ENCODE data around the gene TMEM108. TPM values are rescaled to one million over a fixed set of nuclear protein-coding genes. Genes with fewer than 3 reads are reported as not detected.

TMEM108 gene
- total RNA-seq, 4 donors from 2014 or later: 2.6 to 9.2 (median 4.6) TPM

GRCh38 chr3:133388696-133389395, 350.7 kb downstream of the TMEM108 start:
- intact Hi-C loops (cut with DNase I): no loop called here
- Histone ChIP-seq H3K36me3 (no peaks in the 10 kb centered on the region), H3K27ac (no peak overlapping the region), H3K9me3 (no peaks in the 10 kb centered on the region), H3K4me3 (replicated peaks in 1 of 3) (no peak overlapping the region), H3K4me1 (peaks cover 6 to 13% of the 10 kb centered on the region in 2 donors), H3K27me3 (no peaks in the 10 kb centered on the region)
- no peak for DNase-seq
- no peak for TF ChIP-seq POLR2A (IDR thresholded peaks at IDR 0.05)
- no peak for TF ChIP-seq CTCF (IDR thresholded peaks at IDR 0.05)
- WGBS, 2 donors: 29 to 38% methylated on average over 2 to 4 of the region's 4 CpGs

- Histone ChIP-seq H3K4me1 (peaks cover 0 to 5% of the 10 kb centered on the region in 2 donors), H3K36me3 (no peaks in the 10 kb centered on the region), H3K4me3 (replicated peaks in 1 of 3) (no peak overlapping the region), H3K27me3 (no peaks in the 10 kb centered on the region), H3K27ac (no peak overlapping the region), H3K9me3 (no peaks in the 10 kb centered on the region)
- no peak for TF ChIP-seq CTCF (IDR thresholded peaks at IDR 0.05)
- no peak for TF ChIP-seq POLR2A (IDR thresholded peaks at IDR 0.05)
- intact Hi-C loops (cut with DNase I): no loop called here
- WGBS, 2 donors: 92 to 97% methylated on average over 4 of the region's 4 CpGs
- DNase-seq: no peak
These were observed 352.5 kb downstream of the TMEM108 start for GRCh38 chr3:133390715-133391114.

GRCh38 chr3:133393204-133393603, 355.0 kb downstream of the TMEM108 start:
- 92 to 96% methylated on average over 1 of the region's 1 CpG for WGBS, 2 donors
- no peak for TF ChIP-seq CTCF (IDR thresholded peaks at IDR 0.05)
- TF ChIP-seq POLR2A (IDR thresholded peaks at IDR 0.05): no peak
- H3K4me1 ChIP-seq: peaks cover 0 to 5% of the 10 kb centered on the region in 2 donors
- H3K36me3 ChIP-seq: no peaks in the 10 kb centered on the region
- DNase-seq: no peak
- intact Hi-C loops (cut with DNase I): no loop called here
- no peak overlapping the region for H3K27ac ChIP-seq
- H3K4me3 ChIP-seq (replicated peaks in 1 of 3): no peak overlapping the region
- no peaks in the 10 kb centered on the region for H3K27me3 ChIP-seq
- no peaks in the 10 kb centered on the region for H3K9me3 ChIP-seq

- Histone ChIP-seq H3K4me1 (peaks cover 0 to 3% of the 10 kb centered on the region in 2 donors), H3K27ac (no peak overlapping the region), H3K27me3 (no peaks in the 10 kb centered on the region), H3K9me3 (no peaks in the 10 kb centered on the region), H3K4me3 (replicated peaks in 1 of 3) (no peak overlapping the region), H3K36me3 (no peaks in the 10 kb centered on the region)
- TF ChIP-seq CTCF (IDR thresholded peaks at IDR 0.05): no peak
- no peak for TF ChIP-seq POLR2A (IDR thresholded peaks at IDR 0.05)
- 68 to 78% methylated on average over 7 of the region's 7 CpGs for WGBS, 2 donors
- intact Hi-C loops (cut with DNase I): no loop called here
- DNase-seq: no peak
These were observed 355.7 kb downstream of the TMEM108 start for GRCh38 chr3:133393691-133394474.

Measured in thyroid gland (tissue), 4 donors.